Dedifferentiated amniotic fluid mesenchymal stem cell (primary cell): Measurements from ENCODE around the gene NAV2.

Experiments used
- DNase-seq: peaks from one replicate; pipeline ENCODE4 v3.0.0-alpha.2; 2016; ENCODE audit errors: extremely low spot score

Gene NAV2

GRCh38 chr11:20138707-20139106 is 426.1 kb downstream of the NAV2 start:
- no peak for DNase-seq

- DNase-seq, result peak; percentile 19
Measured at GRCh38 chr11:20154381-20154780, 441.7 kb downstream of the NAV2 start.

- DNase-seq, result no peak
Measured at GRCh38 chr11:20155683-20156279, 443.1 kb downstream of the NAV2 start.

GRCh38 chr11:20156280-20156875 is 443.7 kb downstream of the NAV2 start:
- no peak for DNase-seq

GRCh38 chr11:20156876-20157613 is 444.4 kb downstream of the NAV2 start:
- DNase-seq, result no peak

GRCh38 chr11:20157728-20158127 is 445.1 kb downstream of the NAV2 start:
- no peak for DNase-seq

GRCh38 chr11:20158597-20159257 is 446.1 kb downstream of the NAV2 start:
- DNase-seq, result peak; percentile 39

- no peak for DNase-seq
Measured at GRCh38 chr11:20159466-20160381, 447.1 kb downstream of the NAV2 start.

- DNase-seq, result no peak
Measured at GRCh38 chr11:20160425-20161229, 448.0 kb downstream of the NAV2 start, which contains the start of gene DBX1. Gene DBX1, minus strand, starts transcription at chr11:20160475. Its CDS starts 151 bp downstream, at chr11:20160324.

GRCh38 chr11:20161230-20161918 is 448.7 kb downstream of the NAV2 start:
- no peak for DNase-seq

- DNase-seq, result no peak
Measured at GRCh38 chr11:20161923-20162744, 449.5 kb downstream of the NAV2 start.

- no peak for DNase-seq
Measured at GRCh38 chr11:20162824-20163782, 450.5 kb downstream of the NAV2 start.

GRCh38 chr11:20163783-20164481 is 451.3 kb downstream of the NAV2 start:
- DNase-seq, result no peak
